GM18867 (cell line): ENCODE measurements around the gene SEMA3C.

Experiments used
- ATAC-seq: cut with Tn5 transposase; IDR thresholded peaks from one replicate; pipeline ENCODE4 v1.9.1; 2021; ENCODE audit warnings: mild to moderate bottlenecking, moderate library complexity; ENCODE audit not compliant: unreplicated experiment

Gene SEMA3C

GRCh38 chr7:80918909-80919721 lies at the start of gene SEMA3C:
Gene SEMA3C, minus strand, starts transcription at chr7:80919051. Its CDS starts 2,270 bp downstream, at chr7:80916781.
- peak; percentile 52 for ATAC-seq

GRCh38 chr7:80968606-80969005 lies 49.8 kb upstream of the SEMA3C start:
- ATAC-seq, result no peak

GRCh38 chr7:80967917-80968297 lies 49.1 kb upstream of the SEMA3C start:
- ATAC-seq, result no peak

GRCh38 chr7:80967071-80967916 lies 48.4 kb upstream of the SEMA3C start:
- no peak for ATAC-seq

- ATAC-seq, result no peak
Observed at GRCh38 chr7:80960244-80960795, 41.5 kb upstream of the SEMA3C start.

GRCh38 chr7:80957226-80957777 lies 38.5 kb upstream of the SEMA3C start:
- ATAC-seq, result no peak

GRCh38 chr7:80954191-80954590 lies 35.3 kb upstream of the SEMA3C start:
- ATAC-seq, result no peak

GRCh38 chr7:80950550-80950967 lies 31.7 kb upstream of the SEMA3C start:
- ATAC-seq, result no peak

GRCh38 chr7:80949449-80949848 lies 30.6 kb upstream of the SEMA3C start:
- no peak for ATAC-seq

GRCh38 chr7:80946858-80947257 lies 28.0 kb upstream of the SEMA3C start:
- no peak for ATAC-seq

GRCh38 chr7:80945976-80946375 lies 27.1 kb upstream of the SEMA3C start:
- no peak for ATAC-seq

- no peak for ATAC-seq
Observed at GRCh38 chr7:80943342-80943741, 24.5 kb upstream of the SEMA3C start.

- ATAC-seq, result no peak
Observed at GRCh38 chr7:80942261-80943041, 23.6 kb upstream of the SEMA3C start.

GRCh38 chr7:80941208-80941758 lies 22.4 kb upstream of the SEMA3C start:
- no peak for ATAC-seq

- ATAC-seq, result no peak
Observed at GRCh38 chr7:80940539-80941207, 21.8 kb upstream of the SEMA3C start.

GRCh38 chr7:80937336-80937735 lies 18.5 kb upstream of the SEMA3C start:
- no peak for ATAC-seq

- no peak for ATAC-seq
Observed at GRCh38 chr7:80935991-80936780, 17.3 kb upstream of the SEMA3C start.

- ATAC-seq, result no peak
Observed at GRCh38 chr7:80934321-80934720, 15.5 kb upstream of the SEMA3C start.

GRCh38 chr7:80932536-80932935 lies 13.7 kb upstream of the SEMA3C start:
- ATAC-seq, result no peak
